SKM-1 (cell line): ENCODE data around the gene ZNF362.
"Not testable (repeated sequence)": the region's sequence is repeated elsewhere in the genome, so short reads cannot be mapped to it uniquely, and the experiment has no call there.

Experiments used
- DNase-seq: peaks from one replicate; lab custom pipeline; 2025; ENCODE audit not compliant: unreplicated experiment; lab: John Stamatoyannopoulos, UW

The ZNF362 gene

GRCh38 chr1:33302325-33302724 is 46.0 kb downstream of the ZNF362 start:
- no peak for DNase-seq

GRCh38 chr1:33305016-33305415 is 48.7 kb downstream of the ZNF362 start:
- no peak for DNase-seq

- no peak for DNase-seq
Observed at GRCh38 chr1:33305816-33306652, 49.7 kb downstream of the ZNF362 start.

- DNase-seq: no peak
Observed at GRCh38 chr1:33306653-33307493, 50.6 kb downstream of the ZNF362 start.

GRCh38 chr1:33307494-33307864 is 51.2 kb downstream of the ZNF362 start:
- DNase-seq: no peak

- DNase-seq: not testable (repeated sequence)
Observed at GRCh38 chr1:33309351-33309750, 53.1 kb downstream of the ZNF362 start.

- DNase-seq: no peak
Observed at GRCh38 chr1:33310702-33311101, 54.4 kb downstream of the ZNF362 start.

GRCh38 chr1:33311706-33312412 is 55.6 kb downstream of the ZNF362 start:
- DNase-seq: no peak

- no peak for DNase-seq
Observed at GRCh38 chr1:33312413-33312749, 56.1 kb downstream of the ZNF362 start.

GRCh38 chr1:33314416-33314815 is 58.1 kb downstream of the ZNF362 start:
- no peak for DNase-seq

GRCh38 chr1:33316601-33317000 is 60.3 kb downstream of the ZNF362 start:
- DNase-seq: no peak

GRCh38 chr1:33317354-33317753 is 61.1 kb downstream of the ZNF362 start:
- DNase-seq: no peak

GRCh38 chr1:33317946-33318345 is 61.7 kb downstream of the ZNF362 start:
- no peak for DNase-seq

GRCh38 chr1:33319186-33319948 is 63.1 kb downstream of the ZNF362 start:
- DNase-seq: no peak

GRCh38 chr1:33319949-33320618 is 63.8 kb downstream of the ZNF362 start:
- DNase-seq: no peak

- no peak for DNase-seq
Observed at GRCh38 chr1:33320619-33321165, 64.4 kb downstream of the ZNF362 start, which contains the start of gene A3GALT2. Gene A3GALT2, minus strand, starts transcription at chr1:33321098. Its CDS starts 0 bp downstream, at chr1:33321098.

GRCh38 chr1:33321178-33321577 is 64.9 kb downstream of the ZNF362 start:
- no peak for DNase-seq

- no peak for DNase-seq
Observed at GRCh38 chr1:33322109-33322508, 65.8 kb downstream of the ZNF362 start.

GRCh38 chr1:33322870-33323585 is 66.7 kb downstream of the ZNF362 start:
- no peak for DNase-seq
